Natural killer cell (primary cell): ENCODE measurements around the gene PBOV1. TPM values are rescaled to one million over a fixed set of nuclear protein-coding genes. Genes with fewer than 3 reads are reported as not detected.

Experiments used
- ATAC-seq, 3 donors: fragments of 150-1000 bp in 2 of 3; fragments of 200-7000 bp in 1 of 3; cut with Tn5 transposase; 1 replicate in 1 of 3; 2 replicates in 2 of 3; pipeline ENCODE4 v1.10.0; 2021; ENCODE audit warnings: mild to moderate bottlenecking in 2 of 3, moderate library complexity in 2 of 3
- DNase-seq, 2 donors: peaks; one replicate each; pipeline versions ENCODE4 v3.0.0 to v3.0.0-alpha.2; 2013 to 2021; ENCODE audit warnings: mixed read lengths in 1 of 2
- H3K27ac ChIP-seq: one replicate; pipeline ENCODE4 v1.5.1; 2013; ENCODE audit warnings: mild to moderate bottlenecking, low read length
- H3K27me3 ChIP-seq: one replicate; pipeline ENCODE4 v1.6.1; 2013; ENCODE audit warnings: low read length; ENCODE audit not compliant: control insufficient read depth, insufficient read depth
- H3K36me3 ChIP-seq: one replicate; pipeline ENCODE4 v1.6.1; 2013; ENCODE audit warnings: low read length; ENCODE audit not compliant: control insufficient read depth, insufficient read depth
- H3K4me1 ChIP-seq: one replicate; pipeline ENCODE4 v1.6.1; 2013; ENCODE audit warnings: low read length; ENCODE audit not compliant: control insufficient read depth, insufficient read depth
- H3K4me3 ChIP-seq: one replicate; pipeline ENCODE4 v1.5.1; 2013; ENCODE audit warnings: low read length
- H3K9me3 ChIP-seq: one replicate; pipeline ENCODE4 v1.6.1; 2013; ENCODE audit warnings: low read length; ENCODE audit not compliant: control insufficient read depth, insufficient read depth
- H3K27ac Mint-ChIP-seq, 2 donors: one replicate each; pipeline ENCODE4 v1.8.0; 2022; ENCODE audit warnings: mild to moderate bottlenecking in 2 of 2, mixed read lengths in 2 of 2, moderate library complexity in 1 of 2
- H3K27me3 Mint-ChIP-seq, 2 donors: one replicate each; pipeline ENCODE4 v1.8.0; 2022; ENCODE audit warnings: low read depth in 2 of 2, mixed read lengths in 2 of 2
- H3K36me3 Mint-ChIP-seq: one replicate; pipeline ENCODE4 v1.8.0; 2022; ENCODE audit warnings: mixed read lengths
- H3K4me1 Mint-ChIP-seq, 2 donors: one replicate each; pipeline ENCODE4 v1.8.0; 2022; ENCODE audit warnings: mixed read lengths in 2 of 2
- H3K4me3 Mint-ChIP-seq: one replicate; pipeline ENCODE4 v1.8.0; 2022; ENCODE audit warnings: mild to moderate bottlenecking, moderate library complexity, mixed read lengths
- H3K9me3 Mint-ChIP-seq, 2 donors: one replicate each; pipeline ENCODE4 v1.8.0; 2022; ENCODE audit warnings: mixed read lengths in 2 of 2
- CTCF ChIP-seq: fragments of 200-600 bp; IDR thresholded peaks from one replicate; pipeline ENCODE4 v1.8.0; 2022; ENCODE audit warnings: antibody characterized with exemption
- WGBS: methylation state at CpG from one replicate; pipeline ENCODE4 v1.1.7; 2013; ENCODE audit warnings: missing lambda C conversion rate; ENCODE audit not compliant: insufficient coverage; 5-methylcytosine and 5-hydroxymethylcytosine counted together
- intact Hi-C: fragments of 100-400 bp; cut with micrococcal nuclease; formaldehyde crosslinking; loops from one replicate; pipeline ENCODE4 v1.14.2; 2022
- total RNA-seq, 4 donors: library from RNA; stranded (reverse); fragments of 120-200 nt in 1 of 4; gene quantifications; one replicate each; pipeline versions ENCODE4 v1.2.3 to v1.2.4, GENCODE V29; 2013 to 2022

The PBOV1 gene
- total RNA-seq, 3 donors from 2014 or later (not counting 1 experiment from before 2014, with no cell fraction given) = not detected

GRCh38 chr6:138230759-138231380, 12.6 kb upstream of the PBOV1 start:
- no peaks in the 10 kb centered on the region for H3K4me1 Mint-ChIP-seq
- Histone ChIP-seq H3K9me3 (no peaks in the 10 kb centered on the region), H3K4me3 (no peak overlapping the region), H3K27me3 (no peaks in the 10 kb centered on the region), H3K4me1 (no peaks in the 10 kb centered on the region), H3K36me3 (no peaks in the 10 kb centered on the region), H3K27ac (no peak overlapping the region)
- no peak overlapping the region for H3K4me3 Mint-ChIP-seq
- intact Hi-C loops = no loop called here
- H3K9me3 Mint-ChIP-seq = no peaks in the 10 kb centered on the region
- TF ChIP-seq CTCF = no peak
- H3K36me3 Mint-ChIP-seq = no peaks in the 10 kb centered on the region
- no CpG with 5 or more reads among the region's 3 CpGs for WGBS
- H3K27me3 Mint-ChIP-seq = peaks cover 11 to 27% of the 10 kb centered on the region in 2 donors
- no peak overlapping the region for H3K27ac Mint-ChIP-seq
- no peak for ATAC-seq
- DNase-seq = no peak

GRCh38 chr6:138230221-138230620, 11.9 kb upstream of the PBOV1 start:
- no peak for DNase-seq

GRCh38 chr6:138229663-138230179, 11.4 kb upstream of the PBOV1 start:
- Mint-ChIP-seq H3K4me1 (no peaks in the 10 kb centered on the region), H3K36me3 (no peaks in the 10 kb centered on the region), H3K4me3 (no peak overlapping the region), H3K27me3 (peaks cover 8 to 27% of the 10 kb centered on the region in 2 donors), H3K9me3 (no peaks in the 10 kb centered on the region), H3K27ac (no peak overlapping the region)
- no peak for TF ChIP-seq CTCF
- no peak overlapping the region for H3K4me3 ChIP-seq
- ATAC-seq (no peak), DNase-seq (no peak)
- no peaks in the 10 kb centered on the region for H3K9me3 ChIP-seq
- intact Hi-C loops = no loop called here
- H3K27me3 ChIP-seq = no peaks in the 10 kb centered on the region
- no peaks in the 10 kb centered on the region for H3K36me3 ChIP-seq
- no peak overlapping the region for H3K27ac ChIP-seq
- H3K4me1 ChIP-seq = no peaks in the 10 kb centered on the region
- WGBS = 92% methylated on average over 9 of the region's 11 CpGs

More at GRCh38 chr6:138230221-138230620, 11.9 kb upstream of the PBOV1 start:
- Mint-ChIP-seq H3K4me1 (no peaks in the 10 kb centered on the region), H3K27me3 (peaks cover 11 to 27% of the 10 kb centered on the region in 2 donors), H3K27ac (no peak overlapping the region), H3K36me3 (no peaks in the 10 kb centered on the region), H3K4me3 (no peak overlapping the region), H3K9me3 (no peaks in the 10 kb centered on the region)
- intact Hi-C loops = no loop called here
- Histone ChIP-seq H3K27me3 (no peaks in the 10 kb centered on the region), H3K4me1 (no peaks in the 10 kb centered on the region), H3K36me3 (no peaks in the 10 kb centered on the region), H3K4me3 (no peak overlapping the region), H3K27ac (no peak overlapping the region), H3K9me3 (no peaks in the 10 kb centered on the region)
- TF ChIP-seq CTCF = no peak
- ATAC-seq = no peak

GRCh38 chr6:138229072-138229471, 10.8 kb upstream of the PBOV1 start:
- H3K36me3 Mint-ChIP-seq = no peaks in the 10 kb centered on the region
- H3K9me3 Mint-ChIP-seq = no peaks in the 10 kb centered on the region
- H3K27me3 ChIP-seq = no peaks in the 10 kb centered on the region
- no peak overlapping the region for H3K4me3 Mint-ChIP-seq
- ATAC-seq (no peak), DNase-seq (no peak)
- peaks cover 8 to 27% of the 10 kb centered on the region in 2 donors for H3K27me3 Mint-ChIP-seq
- intact Hi-C loops = no loop called here
- 74% methylated on average over 4 of the region's 4 CpGs for WGBS
- no peak overlapping the region for H3K4me3 ChIP-seq
- H3K4me1 Mint-ChIP-seq = no peaks in the 10 kb centered on the region
- TF ChIP-seq CTCF = no peak
- H3K27ac ChIP-seq = no peak overlapping the region
- no peaks in the 10 kb centered on the region for H3K9me3 ChIP-seq
- no peak overlapping the region for H3K27ac Mint-ChIP-seq
- no peaks in the 10 kb centered on the region for H3K4me1 ChIP-seq
- no peaks in the 10 kb centered on the region for H3K36me3 ChIP-seq
